CD1c-positive myeloid dendritic cell (primary cell): ENCODE data around the gene GRM1.

Source experiments
- DNase-seq: peaks from one replicate; pipeline ENCODE4 v3.0.0-alpha.2; 2016; ENCODE audit errors: extremely low spot score

GRM1 gene

DNA sequence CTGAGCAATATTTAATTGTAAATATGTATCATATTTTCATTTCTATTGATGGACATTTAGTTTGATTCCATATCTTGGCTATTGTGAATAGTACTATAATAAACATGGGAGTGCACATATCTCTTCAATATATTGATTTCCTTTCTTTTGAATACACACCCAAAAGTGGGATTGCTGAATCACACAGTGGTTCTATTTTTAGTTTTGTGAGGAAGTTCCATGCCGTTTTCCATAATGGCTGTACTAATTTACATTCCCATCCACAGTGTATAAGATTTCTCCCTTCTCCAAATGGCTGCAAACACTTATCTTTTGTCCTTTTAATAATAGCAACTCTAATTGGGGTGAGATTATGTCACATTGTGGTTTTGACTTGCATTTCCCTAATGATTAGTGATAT, 428.0 kb downstream of the GRM1 start:
- no peak for DNase-seq

DNA sequence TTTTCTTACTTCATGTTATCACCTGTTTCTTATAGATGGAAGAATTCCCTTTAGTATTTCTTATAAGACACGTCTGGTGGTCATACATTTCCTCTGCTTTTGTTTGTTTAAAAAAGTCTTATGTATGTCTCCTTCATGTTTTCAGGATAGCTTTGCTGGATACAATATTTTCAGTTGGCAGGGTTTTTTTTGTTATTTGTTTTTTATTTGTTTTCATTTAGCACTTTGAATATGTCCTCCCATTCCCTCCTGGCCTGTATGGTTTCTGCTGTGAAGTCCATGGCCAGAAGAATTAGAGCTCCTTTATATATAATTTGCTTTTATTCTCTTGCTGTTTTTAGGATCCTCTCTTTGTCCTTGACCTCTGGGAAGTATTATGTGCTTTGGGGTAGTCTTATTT, 432.1 kb downstream of the GRM1 start:
- DNase-seq: no peak

DNA sequence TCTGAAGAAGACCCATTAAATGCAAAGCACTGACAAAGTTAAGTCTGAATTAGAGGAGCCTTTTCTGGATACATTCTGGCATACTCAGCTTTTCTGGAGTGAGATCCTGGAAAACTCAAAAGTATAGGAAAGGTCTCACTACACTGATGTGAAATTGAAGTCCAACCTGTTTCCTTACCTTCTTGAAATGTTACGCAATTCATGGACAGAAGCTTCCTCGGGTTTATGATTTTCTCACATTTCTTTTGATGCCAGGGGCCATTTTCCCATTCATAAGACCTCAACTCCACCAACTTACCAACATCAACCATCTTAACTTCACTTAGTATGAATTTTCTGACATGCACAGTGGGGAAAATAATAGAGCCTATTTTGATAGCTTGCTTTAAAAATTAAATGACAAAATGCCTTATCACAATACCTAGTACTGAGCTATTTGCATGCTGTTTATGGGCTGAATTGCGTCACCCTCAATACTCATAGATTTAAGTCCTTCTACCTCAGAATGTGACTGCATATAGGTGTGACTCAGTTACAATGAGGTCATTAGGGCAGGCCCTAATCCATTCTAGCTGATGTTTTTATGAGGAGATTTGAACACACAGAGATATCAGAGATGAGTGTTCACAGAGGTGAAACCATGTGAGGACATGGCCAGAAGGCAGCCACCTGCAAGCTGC, 441.4 kb downstream of the GRM1 start:
- no peak for DNase-seq

DNA sequence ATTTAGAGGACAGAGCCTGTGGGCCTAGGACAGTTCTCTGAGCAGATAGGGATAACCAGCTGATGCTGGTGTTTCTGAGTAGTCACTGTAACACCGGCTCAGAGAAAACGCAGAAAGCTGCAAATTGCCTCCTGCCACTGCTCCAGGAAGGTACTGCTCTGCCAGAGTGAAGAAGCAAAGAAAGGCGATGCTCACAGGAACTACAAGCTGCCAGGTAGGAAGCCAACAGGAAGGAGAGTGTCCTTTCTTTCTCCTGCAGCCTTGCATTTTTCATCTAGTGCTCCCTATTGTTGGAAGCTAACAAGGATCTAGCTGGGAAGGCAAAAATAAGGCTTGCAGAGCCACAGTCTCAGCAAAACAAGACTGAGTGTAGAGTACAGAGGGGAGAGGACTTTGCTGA, 444.1 kb downstream of the GRM1 start:
- DNase-seq: no peak

DNA sequence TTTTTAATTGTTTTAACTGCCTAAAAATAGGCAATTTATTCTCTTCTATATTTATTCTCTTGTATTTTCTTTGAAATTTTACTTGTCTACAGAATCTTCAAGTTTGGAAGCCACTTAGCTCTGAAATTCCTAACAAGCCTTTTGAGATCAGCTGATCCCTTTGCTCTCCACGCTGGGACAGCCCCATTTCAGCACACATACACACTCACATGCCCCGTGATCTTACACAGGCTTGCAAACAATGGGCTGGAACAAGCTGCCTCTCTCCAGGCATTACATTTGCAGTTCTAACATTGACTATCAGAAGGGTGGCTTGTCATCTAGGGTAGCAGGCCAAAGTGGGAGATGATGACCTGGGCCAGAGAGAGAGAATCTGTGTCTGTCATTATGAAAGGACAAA, 452.7 kb downstream of the GRM1 start:
- no peak for DNase-seq

DNA sequence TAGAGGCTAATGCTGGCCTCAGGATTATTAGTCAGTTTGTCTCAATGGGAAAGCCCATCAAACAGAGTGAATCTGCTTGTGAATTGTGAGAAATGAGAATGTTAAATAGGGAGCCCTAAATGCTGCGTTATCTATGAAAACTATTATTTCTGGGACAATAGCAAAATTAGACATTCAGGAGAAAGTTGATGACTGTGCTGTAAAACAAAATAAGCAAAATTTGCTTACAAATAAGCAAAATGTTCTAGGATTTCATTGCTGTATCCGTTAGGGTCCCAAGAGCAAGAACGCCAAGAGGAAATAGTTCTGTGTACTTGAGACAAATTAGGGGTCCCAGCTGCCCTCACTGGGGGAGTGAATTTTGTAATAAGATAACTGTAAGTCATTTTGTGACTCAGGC, 455.5 kb downstream of the GRM1 start:
- DNase-seq: no peak
